Psoas muscle (tissue), 8 donors: ENCODE measurements around the gene MANBA. TPM values are rescaled to one million over a fixed set of nuclear protein-coding genes. Genes with fewer than 3 reads are reported as not detected.

ENCODE experiments used
- ATAC-seq, 4 donors: fragments of 200-7000 bp; cut with Tn5 transposase; one replicate each; pipeline ENCODE4 v1.9.1; 2020; ENCODE audit warnings: moderate library complexity in 3 of 4, mild to moderate bottlenecking in 2 of 4
- DNase-seq, 2 donors: peaks; one replicate each; pipeline ENCODE4 v3.0.0-alpha.2; 2020
- H3K27ac ChIP-seq: fragments of 200-600 bp; one replicate; pipeline ENCODE4 v1.8.0; 2022
- H3K27me3 ChIP-seq, 3 donors: fragments of 200-600 bp in 1 of 3; one replicate each; pipeline versions ENCODE4 v1.6.1 to v1.8.0; 2013 to 2022; ENCODE audit warnings: low read length in 2 of 3, mild to moderate bottlenecking in 2 of 3, moderate library complexity in 1 of 3; ENCODE audit not compliant: insufficient read depth in 3 of 3
- H3K36me3 ChIP-seq, 2 donors: fragments of 200-600 bp in 1 of 2; one replicate each; pipeline versions ENCODE4 v1.6.1 to v1.8.0; 2013 to 2022; ENCODE audit warnings: low read depth in 1 of 2, mild to moderate bottlenecking in 1 of 2, moderate library complexity in 1 of 2; ENCODE audit not compliant: insufficient read depth in 1 of 2
- H3K4me1 ChIP-seq: fragments of 200-600 bp; one replicate; pipeline ENCODE4 v1.8.0; 2022
- H3K4me3 ChIP-seq: fragments of 200-600 bp; one replicate; pipeline ENCODE4 v1.8.0; 2022; ENCODE audit warnings: mild to moderate bottlenecking
- H3K9me3 ChIP-seq: fragments of 200-600 bp; one replicate; pipeline ENCODE4 v1.8.0; 2022
- CTCF ChIP-seq: fragments of 200-600 bp; IDR thresholded peaks from one replicate; pipeline ENCODE4 v1.8.0; 2022; ENCODE audit warnings: antibody characterized with exemption
- WGBS, 3 donors: extraction: QIAGEN DNeasy Blood & Tissue Kit; methylation state at CpG; one replicate each; pipeline versions ENCODE4 v1.1.6 to v1.1.7; 2013; 5-methylcytosine and 5-hydroxymethylcytosine counted together
- intact Hi-C, 2 donors: fragments of 100-400 bp; cut with DNase I; formaldehyde crosslinking; loops; one replicate each; pipeline versions ENCODE4 v1.11.0 to v1.14.2; 2022
- polyA plus RNA-seq, 3 donors: library from polyadenylated mRNA; stranded (reverse); fragments of 200-250 nt; gene quantifications; one replicate each; pipeline ENCODE4 v1.2.3, GENCODE V29; 2013
- total RNA-seq, 4 donors: library from RNA; stranded (reverse); fragmentation: NEBNext Ultra II Directional in 2 of 4; extraction: Animal tissue kit (Norgen Biotek cat#: 25700) in 2 of 4; gene quantifications; one replicate each; pipeline versions ENCODE4 v1.2.1 to v1.2.4, GENCODE V29; 2021 to 2023
- donor health status: healthy with polysubstance abuse.
- donor health status: DM: no; HTN: no; CAD: no; lungs with moderate emphysema.
- donor health status: Bipolar disorder and iron deficiency.
- donor health status: healthy.
- donor health status: DM: yes; HTN: yes; CAD: no.
- donor health status: DM: no; HTN: no; CAD: no.
- donor health status: DM: no; HTN: no; CAD: no.
- donor health status: DM: yes; HTN: yes; CAD: no.

MANBA gene
- total and polyA plus RNA-seq, 7 donors, result 3.1 to 11.9 (median 4.8) TPM

- 80 to 85% (median 83%) methylated on average over 2 of the region's 2 CpGs for WGBS, 3 donors
- H3K9me3 ChIP-seq, result no peaks in the 10 kb centered on the region
- DNase-seq (no peak), ATAC-seq (no peak)
- intact Hi-C loops, result no loop called here
- H3K4me3 ChIP-seq, result no peak overlapping the region
- H3K27me3 ChIP-seq, result no peaks in the 10 kb centered on the region
- no peak overlapping the region for H3K27ac ChIP-seq
- H3K4me1 ChIP-seq, result no peaks in the 10 kb centered on the region
- no peak for TF ChIP-seq CTCF
- no peaks in the 10 kb centered on the region for H3K36me3 ChIP-seq
These were observed 13.5 kb upstream of the MANBA start for GRCh38 chr4:102774254-102774653.

GRCh38 chr4:102772738-102773340 lies 12.1 kb upstream of the MANBA start:
- Histone ChIP-seq H3K4me3 (no peak overlapping the region), H3K4me1 (no peaks in the 10 kb centered on the region), H3K27me3 (no peaks in the 10 kb centered on the region), H3K27ac (no peak overlapping the region), H3K36me3 (no peaks in the 10 kb centered on the region), H3K9me3 (no peaks in the 10 kb centered on the region)
- 84 to 86% (median 84%) methylated on average over 4 of the region's 4 CpGs for WGBS, 3 donors
- DNase-seq (no peak), ATAC-seq (no peak)
- intact Hi-C loops, result no loop called here
- TF ChIP-seq CTCF, result no peak

- Histone ChIP-seq H3K27ac (no peak overlapping the region), H3K4me1 (peaks cover 4% of the 10 kb centered on the region), H3K4me3 (no peak overlapping the region), H3K9me3 (no peaks in the 10 kb centered on the region), H3K27me3 (no peaks in the 10 kb centered on the region), H3K36me3 (no peaks in the 10 kb centered on the region)
- no peak for TF ChIP-seq CTCF
- ATAC-seq (no peak), DNase-seq (no peak)
- intact Hi-C loops, result loop anchor here in 1 of 2 donors (5.0 kb wide), 1 partner anchor 102 kb away; the partner anchor contains the start of gene CISD2
- WGBS, 3 donors, result 94 to 97% (median 96%) methylated on average over 3 of the region's 3 CpGs
These were observed 4.1 kb upstream of the MANBA start for GRCh38 chr4:102764901-102765300.

- Histone ChIP-seq H3K9me3 (no peaks in the 10 kb centered on the region), H3K4me1 (peaks cover 4% of the 10 kb centered on the region), H3K4me3 (peak overlapping the region; percentile 87), H3K27me3 (no peaks in the 10 kb centered on the region), H3K36me3 (no peaks in the 10 kb centered on the region), H3K27ac (no peak overlapping the region)
- no peak for TF ChIP-seq CTCF
- ATAC-seq (no peak), DNase-seq (no peak)
- WGBS, 3 donors, result 65 to 70% (median 68%) methylated on average over 14 of the region's 14 CpGs
- intact Hi-C loops, result loop anchor here in 1 of 2 donors (5.0 kb wide), 1 partner anchor 105 kb away; the partner anchor contains the start of gene CISD2
These were observed 1.1 kb upstream of the MANBA start for GRCh38 chr4:102761906-102762305.

GRCh38 chr4:102761296-102761701 lies 531 bp upstream of the MANBA start:
- Histone ChIP-seq H3K36me3 (no peaks in the 10 kb centered on the region), H3K4me3 (peak overlapping the region; percentile 87), H3K27me3 (no peaks in the 10 kb centered on the region), H3K27ac (peak overlapping the region; percentile 81), H3K9me3 (no peaks in the 10 kb centered on the region), H3K4me1 (peaks cover 4% of the 10 kb centered on the region)
- TF ChIP-seq CTCF, result no peak
- WGBS, 3 donors, result 1 to 6% (median 4%) methylated on average over 14 to 15 of the region's 15 CpGs
- intact Hi-C loops, result loop anchor here in 1 of 2 donors (5.0 kb wide), 1 partner anchor 106 kb away; the partner anchor contains the start of gene CISD2
- ATAC-seq (peak in 2 of 4 donors; percentile 6 to 16), DNase-seq (no peak)
